H1 (cell line): ENCODE data around the gene KRT76. TPM values are rescaled to one million over a fixed set of nuclear protein-coding genes. Genes with fewer than 3 reads are reported as not detected.

ENCODE experiments used
- CTCF ChIA-PET: fragments of 300-600 bp; sonication (Branson Sonifier 250); formaldehyde crosslinking; loops from one replicate; lab custom pipeline; 2021; ENCODE audit not compliant: partially characterized antibody; lab: Charles Lee
- POLR2A ChIA-PET: fragments of 300-600 bp; sonication (Branson Sonifier 250); formaldehyde crosslinking; loops from one replicate; lab custom pipeline; 2021; ENCODE audit warnings: inconsistent platforms; ENCODE audit not compliant: partially characterized antibody; lab: Charles Lee
- DNase-seq, 2 experiments: peaks; one replicate each; pipeline versions ENCODE4 v3.0.0 to v3.0.0-alpha.2; 2010 to 2022; ENCODE audit warnings: low spot score in 2 of 2, low read depth in 1 of 2, mixed read lengths in 1 of 2
- FAIRE-seq: peaks from 2 replicates; lab custom pipeline; 2011; peaks lifted over from hg19 to GRCh38; lab: Jason Lieb, UNC
- H2AFZ ChIP-seq: 2 replicates; pipeline ENCODE4 v1.8.1; 2012; ENCODE audit warnings: low read length, inconsistent platforms
- H2AK5ac ChIP-seq: 2 replicates; pipeline ENCODE4 v1.6.1; 2013; ENCODE audit warnings: low read depth, low read length
- H2BK120ac ChIP-seq: replicated peaks from 2 replicates; pipeline ENCODE3; 2013; ENCODE audit warnings: low read depth, low read length, inconsistent platforms
- H2BK12ac ChIP-seq: 2 replicates; pipeline ENCODE4 v1.6.1; 2013; ENCODE audit warnings: low read depth, low read length
- H2BK15ac ChIP-seq: 2 replicates; pipeline ENCODE4 v1.6.1; 2013; ENCODE audit warnings: low read length
- H2BK20ac ChIP-seq: 2 replicates; pipeline ENCODE4 v1.6.1; 2013; ENCODE audit warnings: low read length
- H2BK5ac ChIP-seq: 2 replicates; pipeline ENCODE4 v1.6.1; 2013; ENCODE audit warnings: low read depth, low read length
- H3K14ac ChIP-seq: 2 replicates; pipeline ENCODE4 v1.6.1; 2013; ENCODE audit warnings: inconsistent platforms; ENCODE audit not compliant: insufficient read length
- H3K18ac ChIP-seq: 2 replicates; pipeline ENCODE4 v1.6.1; 2013; ENCODE audit warnings: low read length; ENCODE audit errors: extremely low read depth
- H3K23ac ChIP-seq: 2 replicates; pipeline ENCODE4 v1.6.1; 2013; ENCODE audit warnings: inconsistent platforms; ENCODE audit not compliant: insufficient read length
- H3K23me2 ChIP-seq: 2 replicates; pipeline ENCODE4 v1.6.1; 2013; ENCODE audit warnings: low read depth, low read length
- H3K27ac ChIP-seq: 2 replicates; pipeline ENCODE4 v1.6.1; 2011; ENCODE audit warnings: low read depth, low read length, inconsistent platforms
- H3K27me3 ChIP-seq, 4 experiments: replicated peaks in 1 of 4; 1 replicate in 1 of 4; 2 replicates in 3 of 4; pipeline versions ENCODE4 v1.6.1 to v1.8.1; 2011 to 2013; ENCODE audit warnings: low read length in 3 of 4, mild to moderate bottlenecking in 3 of 4, inconsistent platforms in 2 of 4, mixed read lengths in 2 of 4, moderate library complexity in 1 of 4; ENCODE audit not compliant: control insufficient read depth in 3 of 4, insufficient read depth in 3 of 4; ENCODE audit errors: extremely low read depth in 1 of 4
- H3K36me3 ChIP-seq, 4 experiments: 2 replicates each; pipeline versions ENCODE4 v1.6.1 to v1.8.1; 2011 to 2013; ENCODE audit warnings: mild to moderate bottlenecking in 4 of 4, low read length in 3 of 4, moderate library complexity in 2 of 4, control low read depth in 1 of 4, inconsistent platforms in 1 of 4; ENCODE audit not compliant: insufficient read depth in 4 of 4, control insufficient read depth in 2 of 4
- H3K4ac ChIP-seq: replicated peaks from 2 replicates; pipeline ENCODE3; 2013; ENCODE audit warnings: low read length, low read depth, mixed read lengths, inconsistent platforms; ENCODE audit not compliant: insufficient read length
- H3K4me1 ChIP-seq, 4 experiments: replicated peaks in 1 of 4; 1 replicate in 1 of 4; 2 replicates in 3 of 4; pipeline versions ENCODE4 v1.6.1 to v1.8.1; 2011 to 2013; ENCODE audit warnings: low read length in 3 of 4, inconsistent platforms in 2 of 4, mixed read lengths in 1 of 4; ENCODE audit not compliant: insufficient read depth in 4 of 4, control insufficient read depth in 3 of 4
- H3K4me2 ChIP-seq, 2 experiments: 2 replicates each; pipeline versions ENCODE4 v1.6.1 to v1.8.1; 2011 to 2013; ENCODE audit warnings: low read depth in 2 of 2, low read length in 2 of 2, control low read depth in 1 of 2, inconsistent platforms in 1 of 2, mild to moderate bottlenecking in 1 of 2; ENCODE audit not compliant: insufficient read depth in 1 of 2
- H3K4me3 ChIP-seq, 4 experiments: fragments of 200-600, 300-600 bp in 1 of 4; sonication (generic), shearing (Covaris generic), sonication (Bioruptor Twin) in 1 of 4; 2 replicates each; pipeline versions ENCODE4 v1.5.1 to v1.8.1; 2011 to 2016; ENCODE audit warnings: low read length in 4 of 4, low read depth in 3 of 4, control low read depth in 2 of 4, inconsistent platforms in 2 of 4, mild to moderate bottlenecking in 2 of 4, mixed read lengths in 1 of 4, moderate library complexity in 1 of 4; ENCODE audit not compliant: insufficient read depth in 2 of 4; ENCODE audit errors: extremely low read depth in 1 of 4
- H3K56ac ChIP-seq: replicated peaks from 2 replicates; pipeline ENCODE3; 2013; ENCODE audit warnings: low read depth, mild to moderate bottlenecking, mixed read lengths, low read length, inconsistent platforms; ENCODE audit not compliant: insufficient read length
- H3K79me1 ChIP-seq: 2 replicates; pipeline ENCODE4 v1.6.1; 2013; ENCODE audit warnings: low read depth, low read length, control low read depth
- H3K79me2 ChIP-seq, 2 experiments: 2 replicates each; pipeline versions ENCODE4 v1.6.1 to v1.8.1; 2012 to 2013; ENCODE audit warnings: low read length in 2 of 2, mild to moderate bottlenecking in 2 of 2, inconsistent platforms in 1 of 2; ENCODE audit not compliant: insufficient read depth in 2 of 2, control insufficient read depth in 1 of 2
- H3K9ac ChIP-seq, 4 experiments: replicated peaks in 1 of 4; 1 replicate in 1 of 4; 2 replicates in 3 of 4; pipeline versions ENCODE4 v1.6.1 to v1.8.1; 2011 to 2013; ENCODE audit warnings: low read depth in 3 of 4, low read length in 3 of 4, control low read depth in 2 of 4, mild to moderate bottlenecking in 2 of 4, moderate library complexity in 2 of 4, inconsistent platforms in 1 of 4; ENCODE audit errors: extremely low read depth in 1 of 4
- H3K9me3 ChIP-seq, 2 experiments: 2 replicates each; pipeline versions ENCODE4 v1.6.1 to v1.8.1; 2012 to 2013; ENCODE audit warnings: mild to moderate bottlenecking in 2 of 2, moderate library complexity in 2 of 2, control low read depth in 1 of 2, inconsistent platforms in 1 of 2, low read depth in 1 of 2, low read length in 1 of 2, mixed read lengths in 1 of 2; ENCODE audit not compliant: insufficient read depth in 2 of 2
- H4K20me1 ChIP-seq, 2 experiments: replicated peaks in 1 of 2; 2 replicates each; pipeline versions ENCODE3 to v1.8.1; 2011 to 2013; ENCODE audit warnings: inconsistent platforms in 2 of 2, low read length in 2 of 2, mild to moderate bottlenecking in 1 of 2; ENCODE audit not compliant: insufficient read depth in 2 of 2, control insufficient read depth in 1 of 2
- H4K5ac ChIP-seq: 2 replicates; pipeline ENCODE4 v1.6.1; 2013; ENCODE audit warnings: low read length, low read depth, mixed read lengths, inconsistent platforms; ENCODE audit not compliant: insufficient read length
- H4K8ac ChIP-seq: 2 replicates; pipeline ENCODE4 v1.8.0; 2013; ENCODE audit warnings: mild to moderate bottlenecking, moderate library complexity, low read length, inconsistent platforms; ENCODE audit not compliant: insufficient read depth; ENCODE audit errors: extremely low read depth
- H4K91ac ChIP-seq: replicated peaks from 2 replicates; pipeline ENCODE3; 2013; ENCODE audit warnings: low read length, mixed read lengths, inconsistent platforms; ENCODE audit not compliant: insufficient read length
- CREB1 ChIP-seq: IDR thresholded peaks from 2 replicates; pipeline ENCODE4 v1.6.1; 2012; ENCODE audit warnings: inconsistent platforms
- EP300 ChIP-seq, 2 experiments: IDR thresholded peaks; 1 replicate in 1 of 2; 2 replicates in 1 of 2; pipeline ENCODE4 v1.6.1; 2011 to 2012; ENCODE audit warnings: low read depth in 2 of 2, low read length in 2 of 2, mild to moderate bottlenecking in 2 of 2, borderline replicate concordance in 1 of 2, inconsistent platforms in 1 of 2, moderate library complexity in 1 of 2
- JUND ChIP-seq: IDR thresholded peaks from 2 replicates; pipeline ENCODE4 v1.6.1; 2011; ENCODE audit warnings: mild to moderate bottlenecking, improper control_type of control experiment, low read length
- NANOG ChIP-seq: IDR thresholded peaks from 2 replicates; pipeline ENCODE4 v1.6.1; 2011; ENCODE audit warnings: low read length, low read depth, mild to moderate bottlenecking, inconsistent platforms; ENCODE audit not compliant: insufficient read depth, poor library complexity, severe bottlenecking
- NRF1 ChIP-seq: IDR thresholded peaks from 2 replicates; pipeline ENCODE4 v1.6.1; 2011; ENCODE audit warnings: mild to moderate bottlenecking, low read depth, low read length, improper control_type of control experiment
- POLR2A ChIP-seq, 2 experiments: IDR thresholded peaks; 1 replicate in 1 of 2; 2 replicates in 1 of 2; pipeline ENCODE4 v1.6.1; 2011; ENCODE audit warnings: low read depth in 2 of 2, low read length in 2 of 2, mild to moderate bottlenecking in 2 of 2; ENCODE audit errors: control extremely low read depth in 1 of 2
- POLR2AphosphoS5 ChIP-seq: IDR thresholded peaks from 2 replicates; pipeline ENCODE4 v1.6.1; 2011; ENCODE audit warnings: low read depth, low read length
- SRF ChIP-seq: IDR thresholded peaks from 2 replicates; pipeline ENCODE4 v1.6.1; 2011; ENCODE audit warnings: mild to moderate bottlenecking, low read depth, low read length, moderate library complexity
- TEAD4 ChIP-seq: IDR thresholded peaks from 2 replicates; pipeline ENCODE4 v1.6.1; 2012; ENCODE audit warnings: low read depth, low read length, inconsistent platforms, mixed read lengths
- polyA plus RNA-seq, 7 experiments: library from polyadenylated mRNA; depleted of rRNA in 3 of 7; stranded (reverse) in 5 of 7; unstranded in 2 of 7; fragments of >200 nt in 5 of 7; fragments of 200-250 nt in 2 of 7; gene quantifications; 1 replicate in 5 of 7; 2 replicates in 1 of 7; 4 replicates in 1 of 7; pipeline versions ENCODE4 v1.2.1 to v1.2.3, GENCODE V29; 2011 to 2013; ENCODE audit warnings: missing spikeins in 2 of 7, mixed read lengths in 2 of 7
- total RNA-seq: library from RNA; stranded (reverse); fragmentation: NEBNext Ultra II Directional; extraction: Animal tissue kit (Norgen Biotek cat#: 25700); gene quantifications from 2 replicates; pipeline ENCODE4 v1.2.1, GENCODE V29; 2021

The KRT76 gene
- total and polyA plus RNA-seq, 2 of the 8 experiments (the other 6 are each of a cell fraction or from before 2014, with no cell fraction given) = not detected

- Histone ChIP-seq H2BK12ac (no peak overlapping the region), H3K14ac (no peak overlapping the region), H4K91ac (no peak overlapping the region), H3K79me2 (no peaks in the 10 kb centered on the region), H3K4ac (no peak overlapping the region), H3K27me3 (no peaks in the 10 kb centered on the region), H3K9me3 (no peaks in the 10 kb centered on the region), H3K79me1 (no peaks in the 10 kb centered on the region), H3K23me2 (no peaks in the 10 kb centered on the region), H2BK120ac (no peak overlapping the region), H3K56ac (no peak overlapping the region), H2AFZ (no peak overlapping the region), H3K36me3 (no peaks in the 10 kb centered on the region), H3K4me3 (no peak overlapping the region), H3K4me2 (no peak overlapping the region), H2BK5ac (no peak overlapping the region), H4K20me1 (no peaks in the 10 kb centered on the region), H3K4me1 (no peaks in the 10 kb centered on the region), H2BK15ac (no peak overlapping the region), H3K9ac (no peak overlapping the region), H3K27ac (no peak overlapping the region), H2BK20ac (no peak overlapping the region), H2AK5ac (no peak overlapping the region), H3K18ac (no peak overlapping the region), H3K23ac (no peak overlapping the region), H4K8ac (no peak overlapping the region), H4K5ac (no peak overlapping the region)
- POLR2A ChIA-PET = interaction anchor here (0.6 kb wide), 1 partner anchor 281 kb away, joined by 3 read pairs; no protein-coding TSS in a partner anchor
- no peak for TF ChIP-seq SRF
- TF ChIP-seq POLR2A (IDR thresholded peaks at IDR 0.05; ENCODE audit: control extremely low read depth in 1 of 2, low read depth in 2 of 2, low read length in 2 of 2) = no peak
- TF ChIP-seq NRF1 = no peak
- no peak for TF ChIP-seq CREB1
- TF ChIP-seq POLR2AphosphoS5 = no peak
- no peak for TF ChIP-seq TEAD4
- TF ChIP-seq NANOG = no peak
- no peak for TF ChIP-seq EP300 (IDR thresholded peaks at IDR 0.05; ENCODE audit: borderline replicate concordance in 1 of 2, low read depth in 2 of 2, low read length in 2 of 2)
- TF ChIP-seq JUND = no peak
- no peak for DNase-seq
- FAIRE-seq = no peak
- CTCF ChIA-PET = interaction anchor here (1.1 to 1.3 kb wide), 4 partner anchors 24 to 139 kb away, joined by 3 to 5 read pairs (median 4); no protein-coding TSS in a partner anchor
Observed at GRCh38 chr12:52740584-52740983, 36.6 kb downstream of the KRT76 start.
